ENCODE measurements around the gene FAM83E.
A peak's percentile ranks its signal among the peaks of the same experiment; 100 is the strongest.

DNA sequence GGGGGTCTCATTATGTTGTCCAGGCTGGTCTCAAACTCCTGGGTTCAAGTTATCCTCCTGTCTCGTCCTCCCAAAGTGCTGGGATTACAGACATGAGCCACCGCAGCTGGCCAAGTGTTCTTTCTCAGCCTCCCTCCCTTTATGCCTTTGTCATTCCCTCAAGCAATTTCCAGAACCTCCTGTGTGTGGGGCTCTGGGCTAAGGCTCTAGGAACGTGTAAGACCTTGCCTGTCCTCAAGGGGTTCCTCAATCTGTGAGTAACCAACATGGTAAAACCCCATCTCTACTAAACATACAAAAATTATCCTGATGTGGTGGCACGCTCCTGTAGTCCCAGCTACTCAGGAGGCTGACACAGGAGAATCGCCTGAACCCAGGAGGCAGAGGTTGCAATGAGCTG is 23.9 kb downstream of the FAM83E start:
- TF ChIP-seq CTCF (conservative IDR thresholded peaks at IDR 0.05; ENCODE audit: low read depth in 2 of 2) = peak; percentile 44 to 49
- TF ChIP-seq, protein P1, sequence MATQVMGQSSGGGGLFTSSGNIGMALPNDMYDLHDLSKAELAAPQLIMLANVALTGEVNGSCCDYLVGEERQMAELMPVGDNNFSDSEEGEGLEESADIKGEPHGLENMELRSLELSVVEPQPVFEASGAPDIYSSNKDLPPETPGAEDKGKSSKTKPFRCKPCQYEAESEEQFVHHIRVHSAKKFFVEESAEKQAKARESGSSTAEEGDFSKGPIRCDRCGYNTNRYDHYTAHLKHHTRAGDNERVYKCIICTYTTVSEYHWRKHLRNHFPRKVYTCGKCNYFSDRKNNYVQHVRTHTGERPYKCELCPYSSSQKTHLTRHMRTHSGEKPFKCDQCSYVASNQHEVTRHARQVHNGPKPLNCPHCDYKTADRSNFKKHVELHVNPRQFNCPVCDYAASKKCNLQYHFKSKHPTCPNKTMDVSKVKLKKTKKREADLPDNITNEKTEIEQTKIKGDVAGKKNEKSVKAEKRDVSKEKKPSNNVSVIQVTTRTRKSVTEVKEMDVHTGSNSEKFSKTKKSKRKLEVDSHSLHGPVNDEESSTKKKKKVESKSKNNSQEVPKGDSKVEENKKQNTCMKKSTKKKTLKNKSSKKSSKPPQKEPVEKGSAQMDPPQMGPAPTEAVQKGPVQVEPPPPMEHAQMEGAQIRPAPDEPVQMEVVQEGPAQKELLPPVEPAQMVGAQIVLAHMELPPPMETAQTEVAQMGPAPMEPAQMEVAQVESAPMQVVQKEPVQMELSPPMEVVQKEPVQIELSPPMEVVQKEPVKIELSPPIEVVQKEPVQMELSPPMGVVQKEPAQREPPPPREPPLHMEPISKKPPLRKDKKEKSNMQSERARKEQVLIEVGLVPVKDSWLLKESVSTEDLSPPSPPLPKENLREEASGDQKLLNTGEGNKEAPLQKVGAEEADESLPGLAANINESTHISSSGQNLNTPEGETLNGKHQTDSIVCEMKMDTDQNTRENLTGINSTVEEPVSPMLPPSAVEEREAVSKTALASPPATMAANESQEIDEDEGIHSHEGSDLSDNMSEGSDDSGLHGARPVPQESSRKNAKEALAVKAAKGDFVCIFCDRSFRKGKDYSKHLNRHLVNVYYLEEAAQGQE (IDR thresholded peaks at IDR 0.05; ENCODE audit: unreplicated experiment) = no peak
- TF ChIP-seq POLR2AphosphoS5 (IDR thresholded peaks at IDR 0.05; ENCODE audit: low read depth) = no peak
- TF ChIP-seq EZH2phosphoT487 (IDR thresholded peaks at IDR 0.05; ENCODE audit: unreplicated experiment) = no peak
- TF ChIP-seq CREB1 (CRISPR knock-in tag; IDR thresholded peaks at IDR 0.05; ENCODE audit: low read depth) = no peak
- TF ChIP-seq ZNF331 (CRISPR knock-in tag; IDR thresholded peaks at IDR 0.05; ENCODE audit: low read depth) = no peak
- no peak for TF ChIP-seq EZH2 (IDR thresholded peaks at IDR 0.05; ENCODE audit: low read depth, unreplicated experiment)
- no peak for TF ChIP-seq STAT1 (IDR thresholded peaks at IDR 0.05; ENCODE audit: unreplicated experiment)
- TF ChIP-seq ETS1 (IDR thresholded peaks at IDR 0.05) = no peak
- TF ChIP-seq ZNF114 (CRISPR knock-in tag; IDR thresholded peaks at IDR 0.05) = no peak
